Spleen (tissue), 7 donors: Measurements from ENCODE around the gene TREM2.

Experiments
- CTCF ChIP-seq, 11 experiments: fragments of 200-600 bp in 7 of 11; fragments of 450-650 bp in 4 of 11; sonication (generic) in 4 of 11; IDR thresholded peaks in 8 of 11; conservative IDR thresholded peaks in 3 of 11; 1 replicate in 7 of 11; 2 replicates in 4 of 11; pipeline versions ENCODE4 v1.4.0 to v1.8.0; 2016 to 2021; ENCODE audit warnings: antibody characterized with exemption in 11 of 11, inconsistent platforms in 4 of 11, mild to moderate bottlenecking in 1 of 11
- POLR2AphosphoS5 ChIP-seq, 3 donors: sonication (generic); formaldehyde crosslinking; IDR thresholded peaks; one replicate each; pipeline ENCODE4 v1.5.1; 2017; ENCODE audit warnings: antibody characterized with exemption in 3 of 3
- donor health status: DM: no; HTN: no; CAD: no; lungs with moderate emphysema.
- donor health status: DM: no; HTN: no; CAD: no.
- donor health status: DM: no; HTN: no; CAD: no.

DNA sequence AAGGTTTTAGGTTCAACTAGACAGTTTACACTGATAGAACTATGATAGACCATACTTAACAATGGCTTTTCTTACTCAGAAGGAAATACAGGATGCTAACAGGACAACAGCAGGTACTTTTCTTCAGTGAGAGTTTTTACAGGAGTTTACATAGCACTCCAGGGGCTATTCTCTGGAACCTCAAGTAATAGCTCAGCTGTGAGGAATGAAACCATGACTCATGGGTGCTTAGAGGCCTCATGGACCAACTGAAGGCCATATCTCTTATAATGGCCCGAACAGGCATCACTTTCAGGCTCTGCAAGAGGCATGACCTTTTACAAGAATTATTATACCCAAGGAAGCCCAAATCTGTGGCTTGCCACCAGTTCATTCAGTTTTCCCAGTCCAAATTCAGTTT is 40.5 kb downstream of the TREM2 start:
- TF ChIP-seq CTCF (IDR thresholded peaks at IDR 0.05 in 8 of 11, conservative IDR thresholded peaks at IDR 0.05 in 3 of 11) (no peak), POLR2AphosphoS5 (IDR thresholded peaks at IDR 0.05) (no peak)
